Activated CD4-positive, alpha-beta T cell treated with anti-CD3 and anti-CD28 coated beads for 48 hours (primary cell): ENCODE measurements around the gene ATP6V1F.

Experiments
- DNase-seq: peaks from one replicate; pipeline ENCODE4 v3.0.0-alpha.2; 2020

Gene ATP6V1F

DNA sequence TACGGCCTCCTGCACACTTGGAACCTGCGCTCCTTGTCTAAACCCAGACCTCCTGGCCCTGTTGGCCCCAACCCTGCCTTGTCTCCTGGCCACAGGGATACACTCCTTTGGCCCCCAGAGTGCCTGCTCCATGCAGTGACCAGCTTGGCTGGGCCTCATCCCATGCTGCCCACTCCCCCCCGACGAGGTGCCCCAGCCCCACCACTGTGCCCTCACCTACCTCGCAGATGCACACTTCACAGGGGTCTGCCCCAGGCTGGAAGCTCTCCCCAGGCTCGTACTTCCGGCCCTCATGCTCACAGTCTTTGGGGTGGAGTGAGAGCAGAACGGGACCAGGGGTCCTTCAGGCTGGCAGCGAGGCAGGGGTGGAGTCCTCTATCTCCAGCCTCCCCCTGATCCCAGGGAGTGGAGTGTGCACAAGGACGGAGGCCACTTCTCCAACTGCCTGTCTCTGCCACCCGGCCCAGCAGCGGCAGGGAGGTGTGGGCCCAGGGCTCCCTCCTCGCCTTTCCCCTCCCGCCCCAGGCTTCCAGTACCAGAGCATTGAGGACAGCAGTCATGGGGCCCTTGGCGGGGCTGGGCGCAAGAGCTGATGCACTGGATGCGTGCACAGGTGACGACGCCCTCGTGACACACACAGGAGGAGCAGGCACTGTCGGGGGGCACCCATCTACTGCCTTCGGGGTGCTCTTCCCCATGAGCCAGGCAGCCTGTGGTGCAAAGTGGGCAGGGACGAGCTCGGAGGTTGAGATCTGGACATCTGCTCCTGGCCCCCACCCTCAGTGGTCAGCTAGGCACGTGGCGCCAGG, 22.1 kb downstream of the ATP6V1F start:
- DNase-seq: no peak

DNA sequence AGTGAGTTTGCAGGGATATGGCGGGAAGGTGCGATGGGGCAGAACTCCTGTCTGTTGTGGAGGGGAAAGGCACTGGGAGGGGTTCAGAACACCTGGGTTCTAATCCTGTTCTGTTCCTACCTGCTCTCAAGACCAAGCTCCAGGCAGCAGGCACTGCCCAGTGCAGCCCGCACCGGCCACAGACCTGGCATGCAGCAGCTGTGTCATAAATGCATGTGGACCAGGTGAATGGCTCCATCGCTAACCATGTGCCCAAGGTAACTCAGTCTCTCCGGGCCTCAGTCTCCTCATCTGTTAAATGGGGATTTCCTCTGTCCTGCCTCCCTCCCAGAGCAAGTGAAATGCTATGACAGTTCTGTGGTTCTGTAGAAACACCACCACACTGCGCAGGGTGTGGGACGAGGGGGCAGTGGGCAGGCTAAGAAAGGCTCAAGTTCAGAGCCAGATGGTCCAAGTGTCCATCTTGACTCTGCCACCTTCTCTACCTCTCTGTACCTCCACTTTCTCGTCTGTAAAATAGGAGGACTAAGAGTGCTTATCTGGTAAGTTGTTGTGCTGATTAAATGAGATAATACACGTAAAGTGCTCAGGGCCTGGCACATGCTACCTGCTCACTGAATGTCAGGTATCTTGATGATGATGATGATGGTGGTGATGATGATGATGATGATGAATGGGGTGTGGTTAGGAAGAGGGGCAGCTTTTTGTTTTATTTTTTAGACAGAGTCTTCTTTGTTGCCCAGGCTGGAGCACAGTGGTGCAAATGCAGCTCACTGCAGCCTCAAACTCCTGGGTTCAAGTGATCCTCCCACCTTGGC, 22.9 kb downstream of the ATP6V1F start:
- no peak for DNase-seq

DNA sequence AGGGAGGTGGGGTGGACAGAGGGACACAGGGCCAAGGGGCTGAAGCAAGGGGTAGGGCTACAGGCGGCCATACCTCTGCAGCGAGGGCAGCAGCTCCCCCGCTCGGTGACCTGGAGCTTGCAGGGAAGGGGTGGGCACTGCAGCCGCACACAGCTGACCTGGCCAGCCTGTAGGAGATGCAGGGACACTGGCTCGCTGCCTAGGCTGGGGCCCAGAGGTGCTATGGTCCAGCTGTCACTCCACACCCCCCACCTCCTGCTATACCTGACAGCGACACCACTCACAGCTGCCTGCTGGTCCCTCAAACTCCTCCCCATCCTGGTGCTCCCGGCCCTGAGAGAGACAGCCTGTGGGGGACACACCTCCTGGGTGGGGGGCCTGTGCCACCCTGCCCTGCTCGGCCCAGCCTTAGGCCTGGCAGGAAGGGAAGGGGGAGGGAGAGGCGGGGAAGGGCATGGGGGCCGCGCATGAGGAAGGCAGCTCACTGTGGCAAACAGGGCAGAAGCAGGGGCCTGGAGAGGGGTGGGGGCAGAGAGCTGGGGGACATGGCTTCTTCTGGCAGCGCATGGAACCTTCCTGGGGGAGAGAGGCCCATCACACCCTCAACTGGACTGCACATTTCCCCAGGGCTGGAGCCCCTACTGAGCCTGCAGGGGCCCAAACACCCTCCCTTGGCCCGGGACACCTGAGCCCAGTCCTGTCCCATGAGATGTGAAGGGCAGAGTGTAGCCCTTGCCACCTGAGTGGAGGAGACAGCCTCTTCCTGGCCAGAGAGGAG, 23.9 kb downstream of the ATP6V1F start:
- DNase-seq: no peak

DNA sequence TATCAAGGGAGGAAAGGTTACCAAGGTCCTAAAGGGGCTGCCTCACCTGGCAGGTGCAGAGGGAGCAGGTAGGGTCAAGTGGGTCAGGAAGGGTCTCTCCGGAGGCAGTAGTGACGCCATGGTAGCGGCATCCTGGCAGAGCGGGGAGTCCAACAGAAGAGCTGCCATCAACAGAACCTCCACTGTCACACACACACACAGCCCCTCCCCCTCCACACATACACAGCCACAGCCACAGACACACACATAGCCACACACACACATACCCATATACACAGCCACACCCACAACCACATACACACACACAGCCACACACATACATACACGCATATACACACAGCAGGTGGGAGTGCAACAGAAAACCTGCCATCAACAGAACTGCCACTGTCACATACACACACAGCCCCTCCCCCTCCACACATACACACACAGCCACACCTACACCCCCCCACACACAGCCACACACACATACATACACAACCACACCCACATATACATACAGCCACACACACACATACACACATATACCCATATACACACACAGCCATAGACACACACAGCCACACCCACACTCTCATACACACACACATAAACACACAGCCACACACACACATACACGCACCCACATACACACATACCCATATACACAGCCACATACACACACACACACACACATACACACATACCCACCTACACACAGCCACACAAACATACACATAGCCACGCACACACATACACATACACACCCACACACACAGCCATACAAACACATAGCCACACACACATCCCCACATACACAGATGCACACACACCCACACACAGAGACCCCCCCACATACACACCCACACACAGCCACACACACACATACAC, 24.7 kb downstream of the ATP6V1F start:
- DNase-seq: no peak

DNA sequence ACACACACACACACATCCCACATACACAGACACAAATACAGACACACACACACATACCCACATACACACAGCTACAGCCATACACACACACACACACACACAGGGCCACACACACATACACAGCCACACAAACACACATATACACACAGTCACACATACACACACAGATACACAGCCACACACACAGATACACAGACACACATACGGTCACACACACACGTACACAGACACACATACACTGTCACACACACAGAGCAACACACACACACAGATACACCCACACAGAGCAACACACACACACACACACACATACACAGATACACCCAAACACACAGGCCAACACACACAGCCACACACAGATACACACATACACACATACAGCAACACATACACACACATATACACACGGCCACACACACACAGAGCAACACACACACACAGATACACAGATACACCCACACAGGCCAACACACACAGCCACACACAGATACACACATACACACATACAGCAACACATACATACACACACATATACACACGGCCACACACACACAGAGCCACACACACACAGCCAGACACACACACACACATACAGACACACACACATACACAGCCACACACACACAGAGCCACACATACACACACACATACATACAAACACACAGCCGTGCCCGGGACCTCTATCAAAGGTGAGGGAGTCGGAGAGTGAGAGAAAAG, 25.5 kb downstream of the ATP6V1F start:
- no peak for DNase-seq

DNA sequence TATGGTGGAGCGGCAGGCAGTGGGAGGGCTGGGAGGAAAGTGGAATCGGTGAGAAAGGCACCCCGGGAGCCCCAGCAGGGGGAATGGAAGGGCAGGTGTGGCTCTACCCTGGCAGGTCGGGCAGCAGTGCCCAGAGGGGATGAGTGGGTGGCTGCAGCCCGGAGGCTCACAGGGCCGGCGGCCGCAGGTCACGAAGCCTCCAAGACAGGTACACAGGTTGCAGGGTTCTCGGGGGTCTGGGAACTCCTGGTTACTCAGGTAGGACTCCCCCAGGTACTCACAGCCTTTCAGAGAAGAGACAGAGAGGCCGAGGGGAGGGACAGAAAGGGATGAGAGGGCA, 26.1 kb downstream of the ATP6V1F start:
- DNase-seq: no peak

DNA sequence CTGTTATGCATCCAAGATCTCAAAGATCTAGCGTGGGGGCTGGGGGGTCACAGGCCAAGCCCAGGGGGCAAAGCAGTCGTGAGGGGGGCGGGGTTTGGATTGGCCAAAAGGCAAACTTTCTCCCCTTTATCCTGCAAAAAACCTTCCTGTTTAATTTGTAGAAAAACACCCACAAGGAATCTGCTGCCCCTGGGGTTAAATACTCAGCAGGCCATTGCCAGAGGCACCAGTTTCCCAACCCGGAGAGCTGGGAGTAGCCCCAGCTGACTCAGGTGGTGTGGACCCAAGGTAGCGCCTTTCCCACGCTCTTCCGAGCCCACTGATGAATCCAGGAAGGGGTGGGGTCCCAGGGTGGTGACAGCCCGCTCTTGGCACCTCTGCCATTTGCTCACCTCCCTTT, 26.5 kb downstream of the ATP6V1F start:
- DNase-seq: no peak

DNA sequence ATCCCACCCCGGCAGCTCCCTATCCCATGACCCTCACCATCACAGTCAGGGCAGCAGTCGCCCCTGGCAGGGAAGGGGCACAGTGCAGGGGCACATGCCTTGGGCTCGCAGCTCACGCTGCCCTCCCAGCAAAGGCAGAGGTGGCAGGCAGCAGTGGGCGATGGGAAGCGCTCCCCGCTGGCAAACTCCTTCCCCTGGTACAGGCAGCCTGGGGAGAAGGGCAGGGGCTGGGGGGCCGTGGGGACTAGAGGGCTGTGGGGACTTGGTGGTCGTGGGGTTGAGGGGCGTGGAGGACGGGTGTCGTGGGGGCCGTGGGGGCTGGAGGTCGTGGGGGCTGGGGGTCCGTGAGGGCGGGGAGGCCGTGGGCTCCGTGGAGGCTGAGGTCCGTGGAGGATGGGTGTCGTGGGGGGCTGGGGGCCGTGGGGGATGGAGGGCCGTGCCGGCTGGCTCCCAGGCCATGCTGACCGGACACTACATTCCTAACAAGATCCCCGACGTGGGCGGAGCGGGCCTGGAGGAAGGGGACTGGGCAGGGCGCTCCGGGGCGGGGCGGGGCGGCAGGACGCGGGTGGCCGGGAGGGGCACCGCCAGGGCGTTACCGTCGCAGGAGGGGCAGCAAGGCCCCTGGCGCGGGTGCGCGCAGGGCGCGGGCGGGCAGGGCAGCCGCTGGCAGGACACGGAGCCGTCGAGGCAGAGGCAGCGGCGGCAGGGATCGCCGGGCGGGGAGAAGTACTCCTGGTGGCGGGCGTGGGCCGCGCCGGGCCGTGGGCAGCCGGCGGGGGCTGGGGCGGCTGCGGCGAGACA, 27.9 kb downstream of the ATP6V1F start:
- no peak for DNase-seq

DNA sequence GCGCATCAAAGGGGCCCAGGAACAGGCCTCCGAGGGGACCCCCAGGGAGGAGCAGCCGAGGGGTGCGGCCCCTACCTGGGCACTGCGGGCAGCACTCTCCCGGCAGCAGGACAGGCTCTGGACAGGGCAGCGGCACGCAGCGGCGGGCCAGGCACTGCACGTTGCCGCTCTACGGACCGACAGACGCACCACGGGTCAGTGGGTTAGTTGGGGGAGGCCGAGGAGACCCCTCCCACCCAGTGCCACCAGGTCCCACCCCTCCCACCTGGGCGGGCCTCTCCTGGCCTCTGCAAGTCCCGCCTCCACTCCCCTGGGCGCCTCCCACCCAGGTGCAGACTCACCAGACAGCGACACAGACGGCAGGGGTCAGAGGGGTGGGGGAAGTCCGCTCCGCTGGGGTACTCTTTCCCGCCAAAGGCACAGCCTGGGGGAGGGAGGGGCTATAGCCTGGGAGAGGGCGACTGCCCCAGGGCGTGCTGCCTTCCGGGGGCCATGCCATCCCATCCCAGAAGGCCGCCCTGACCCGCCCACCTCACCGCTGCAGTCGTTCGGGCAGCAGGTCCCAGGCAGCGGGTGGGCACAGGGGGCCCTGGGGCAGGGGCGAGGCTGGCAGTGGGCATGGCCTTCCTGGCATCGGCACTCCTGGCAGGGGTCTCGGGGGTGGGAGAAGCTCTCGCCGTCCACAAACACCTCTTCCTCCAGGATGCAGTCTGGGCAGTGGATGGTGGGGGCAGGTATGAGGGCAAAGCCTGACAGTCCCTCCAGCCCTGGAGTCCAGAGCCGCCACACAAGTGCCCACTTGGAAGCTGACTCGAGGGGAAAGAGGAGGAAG, 28.7 kb downstream of the ATP6V1F start:
- DNase-seq: no peak

DNA sequence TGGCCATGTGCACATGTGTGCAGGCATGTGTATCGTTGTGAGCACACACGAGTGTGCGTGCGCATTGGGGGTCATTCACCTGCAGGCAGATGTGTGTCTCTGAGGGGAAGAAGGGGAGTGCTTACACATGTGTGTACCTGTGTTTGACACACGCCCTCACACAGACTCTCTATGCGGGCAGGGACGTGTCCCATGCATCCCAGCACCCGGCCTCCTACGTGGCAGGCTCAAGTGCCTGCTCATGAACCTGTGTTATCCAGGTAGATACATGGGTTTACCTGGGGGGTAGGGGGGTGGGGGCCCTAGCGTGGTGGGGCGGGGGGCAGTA, 29.2 kb downstream of the ATP6V1F start:
- no peak for DNase-seq

DNA sequence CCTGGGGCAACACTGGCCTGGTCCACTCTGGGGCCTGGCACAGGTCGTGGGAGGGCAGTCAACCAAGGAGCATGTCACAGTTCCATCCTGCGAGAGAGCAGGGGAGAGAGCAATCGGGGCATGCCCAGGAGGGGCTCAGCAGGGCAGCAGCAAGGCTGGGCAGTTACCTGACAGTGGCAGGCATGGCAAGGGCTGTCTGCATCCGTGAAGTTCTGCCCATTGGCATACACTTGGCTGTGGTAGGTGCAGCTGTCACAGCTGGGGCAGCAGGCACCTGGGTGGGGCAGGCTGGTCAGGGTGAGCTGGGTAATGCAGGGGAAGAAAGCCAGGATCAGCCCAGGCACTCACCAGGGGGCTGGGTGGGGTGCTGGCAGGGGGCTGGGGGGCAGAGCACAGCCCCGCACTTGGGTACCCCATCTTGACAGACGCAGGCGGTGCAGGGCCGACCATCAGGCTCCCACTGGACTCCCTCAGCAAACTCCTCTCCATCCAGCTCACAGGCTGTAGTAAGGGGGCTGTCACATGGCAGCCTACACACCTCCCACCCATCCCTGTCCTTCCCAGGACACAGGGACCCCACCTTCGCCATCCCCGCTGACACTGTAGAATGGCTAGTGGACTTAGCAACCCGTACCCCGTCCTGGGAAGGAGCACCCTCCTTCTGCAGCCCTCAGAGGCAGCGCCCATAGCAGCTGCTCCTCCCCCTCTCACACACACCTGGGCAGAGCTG, 30.0 kb downstream of the ATP6V1F start:
- DNase-seq: no peak

DNA sequence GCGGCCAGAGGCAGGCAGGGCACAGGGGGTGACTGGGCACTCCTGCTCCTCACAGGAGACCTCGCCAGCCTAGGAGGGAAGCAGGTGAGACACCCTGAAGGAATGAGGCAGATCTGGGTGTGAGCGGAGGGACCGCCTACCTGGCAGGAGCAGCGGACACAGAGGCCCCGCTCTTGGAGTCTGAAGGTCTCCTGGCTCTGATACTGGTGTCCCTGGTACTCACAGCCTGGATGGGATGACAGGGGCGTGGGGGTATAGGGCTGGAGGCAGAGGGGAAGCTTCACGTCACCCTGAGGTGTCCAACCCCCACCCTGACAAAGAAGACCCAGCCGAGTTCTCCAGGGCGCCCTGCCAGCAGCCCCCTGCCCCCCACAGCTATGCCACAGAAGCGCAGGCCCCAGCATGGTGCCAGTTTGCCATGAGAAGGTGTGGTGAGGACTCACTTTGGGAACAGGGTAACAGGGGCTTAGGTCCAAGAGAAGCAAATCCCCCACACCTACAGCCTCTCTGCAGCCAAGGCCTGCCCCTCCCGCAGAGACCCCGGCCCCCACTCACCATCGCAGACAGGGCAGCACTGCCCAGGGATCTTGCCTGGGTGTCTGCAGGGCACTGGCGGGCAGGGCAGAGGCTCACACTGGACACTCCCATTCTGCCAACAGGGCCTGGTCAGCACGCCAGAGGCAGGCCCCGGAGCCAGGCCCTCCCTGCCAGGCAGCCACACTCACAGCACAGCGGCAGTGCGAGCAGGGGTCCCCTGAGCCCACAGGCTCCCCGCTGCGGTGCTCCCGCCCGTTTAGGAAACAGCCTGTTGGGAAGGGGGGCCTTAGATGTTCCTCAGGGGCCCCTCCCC, 30.8 kb downstream of the ATP6V1F start:
- DNase-seq: no peak

DNA sequence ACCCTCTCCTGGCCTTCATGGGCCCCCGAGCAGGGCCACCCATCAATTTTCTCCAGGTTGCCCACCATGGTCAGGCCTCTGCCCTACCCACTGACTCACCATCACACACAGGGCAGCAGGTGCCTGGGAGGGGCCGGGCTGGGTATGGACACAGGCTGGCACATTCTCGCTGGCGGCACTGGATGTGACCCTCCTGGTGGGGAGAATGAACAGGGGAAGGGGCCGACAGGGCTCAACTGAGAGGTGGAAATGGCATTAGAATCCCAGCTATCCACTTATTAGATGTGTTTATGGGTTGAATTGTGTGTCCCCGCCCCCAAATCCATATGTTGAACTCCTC, 31.4 kb downstream of the ATP6V1F start:
- no peak for DNase-seq

DNA sequence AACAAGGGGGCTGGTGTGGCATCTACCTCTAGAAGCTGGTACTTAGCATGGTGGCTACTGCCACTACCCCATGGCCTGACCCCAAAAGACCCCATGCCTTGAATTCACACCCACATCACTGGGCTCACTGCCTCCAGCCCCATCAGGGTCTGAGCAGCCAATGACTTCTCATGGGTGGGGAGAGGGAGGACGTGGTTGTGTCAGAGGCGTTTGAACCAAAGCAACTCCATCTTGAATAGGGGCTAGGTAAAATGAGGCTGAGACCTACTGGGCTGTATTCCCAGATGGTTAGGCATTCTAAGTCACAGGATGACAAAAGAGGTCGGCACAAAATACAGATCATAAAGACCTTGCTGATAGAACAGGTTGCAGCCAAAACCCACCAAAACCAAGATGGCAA, 32.7 kb downstream of the ATP6V1F start:
- no peak for DNase-seq

DNA sequence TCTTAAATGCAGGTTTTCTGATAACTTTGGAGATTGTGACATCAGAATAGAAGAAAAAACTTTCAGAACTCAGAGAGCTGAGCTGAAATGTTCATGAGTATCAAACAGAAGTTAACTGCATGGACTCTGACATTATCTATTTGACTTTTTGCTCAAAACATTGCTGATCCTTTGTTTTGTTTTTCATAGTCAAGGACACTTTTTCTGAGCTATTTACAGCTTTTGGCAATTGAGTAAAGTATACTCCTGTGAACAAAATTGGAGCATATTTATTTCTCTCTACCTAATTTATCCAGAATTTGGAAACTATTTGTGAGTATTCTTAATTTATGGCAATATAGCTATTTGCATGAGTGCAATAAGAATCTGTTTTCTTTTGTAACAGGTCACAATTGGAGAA, 36.7 kb downstream of the ATP6V1F start:
- no peak for DNase-seq

DNA sequence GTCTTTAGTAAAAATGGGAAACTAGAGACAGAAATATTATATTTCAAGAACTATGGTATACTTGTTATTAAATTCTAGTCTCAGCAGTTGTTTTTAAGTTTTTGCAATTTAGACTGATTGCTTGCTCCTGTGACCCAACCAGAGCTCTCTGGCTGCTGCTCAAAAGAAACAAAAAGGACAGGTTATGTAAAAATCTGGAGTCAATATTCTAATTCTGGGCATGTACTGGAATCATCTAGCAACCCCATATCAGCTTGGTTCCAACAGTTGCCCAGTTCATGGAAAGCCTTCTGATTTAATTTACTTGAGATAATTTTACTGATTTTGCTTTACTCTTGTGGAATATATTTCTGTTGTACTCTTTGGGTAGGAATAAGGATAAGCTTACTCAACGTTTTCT, 37.6 kb downstream of the ATP6V1F start:
- no peak for DNase-seq

DNA sequence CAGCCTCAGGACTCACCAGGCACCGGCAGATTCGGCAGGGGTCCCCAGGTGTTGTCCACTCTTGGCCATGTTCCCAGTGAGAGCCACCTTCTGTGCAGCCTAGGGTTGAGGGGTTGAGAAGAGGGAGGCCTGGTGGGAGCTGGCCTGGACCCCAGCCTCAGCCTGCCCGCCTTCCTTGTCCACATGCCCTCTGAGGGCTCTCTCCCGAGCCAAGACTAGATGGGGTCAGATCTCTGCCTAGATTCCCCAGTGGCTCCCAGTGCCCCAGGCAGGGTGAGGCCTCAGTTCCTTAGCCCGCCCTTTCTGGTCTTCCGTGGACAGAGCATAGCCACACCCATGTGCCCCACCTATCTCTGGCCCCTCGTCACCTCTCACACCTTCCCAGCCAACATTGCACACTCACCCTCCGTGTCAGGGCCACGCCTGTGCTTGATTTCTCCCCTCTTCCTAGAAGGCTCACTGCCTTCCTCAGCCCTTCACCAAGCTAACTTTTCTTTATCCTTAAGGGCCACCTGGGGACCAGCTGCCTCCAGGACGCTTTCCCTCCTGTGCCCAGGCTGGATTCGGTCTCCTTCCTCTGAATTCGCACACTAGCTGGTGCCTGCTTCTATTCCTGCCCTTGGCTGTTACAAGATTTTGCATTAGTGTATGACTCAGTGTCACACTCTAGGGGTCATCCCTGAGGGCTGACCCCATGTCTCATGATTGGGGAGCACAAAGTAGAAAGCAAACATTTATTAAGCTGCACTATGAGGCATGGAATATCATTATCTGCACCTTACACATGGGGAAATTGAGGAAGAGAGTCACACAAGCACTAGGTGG, 40.3 kb downstream of the ATP6V1F start:
- DNase-seq: no peak
